Activated T-cell treated with anti-CD3 and anti-CD28 coated beads, Interleukin-2, amount 50 U/mL, for 24 hours (primary cell): ENCODE data around the gene CIDEB.

Source experiments
- DNase-seq: peaks from one replicate; pipeline ENCODE4 v3.0.0-alpha.2; 2020
- H3K27ac Mint-ChIP-seq: 2 replicates; pipeline ENCODE4 v1.8.0; 2020; ENCODE audit warnings: mild to moderate bottlenecking, mixed read lengths
- H3K27me3 Mint-ChIP-seq: 2 replicates; pipeline ENCODE4 v1.8.0; 2020; ENCODE audit warnings: mixed read lengths
- H3K36me3 Mint-ChIP-seq: 2 replicates; pipeline ENCODE4 v1.8.0; 2020; ENCODE audit warnings: low read depth, mixed read lengths
- H3K4me1 Mint-ChIP-seq: 2 replicates; pipeline ENCODE4 v1.8.0; 2020; ENCODE audit warnings: low read depth, mixed read lengths
- H3K4me3 Mint-ChIP-seq: 2 replicates; pipeline ENCODE4 v1.8.0; 2020; ENCODE audit warnings: mild to moderate bottlenecking, moderate library complexity, mixed read lengths
- H3K9me3 Mint-ChIP-seq: 2 replicates; pipeline ENCODE4 v1.8.0; 2020; ENCODE audit warnings: mixed read lengths

Gene CIDEB

DNA sequence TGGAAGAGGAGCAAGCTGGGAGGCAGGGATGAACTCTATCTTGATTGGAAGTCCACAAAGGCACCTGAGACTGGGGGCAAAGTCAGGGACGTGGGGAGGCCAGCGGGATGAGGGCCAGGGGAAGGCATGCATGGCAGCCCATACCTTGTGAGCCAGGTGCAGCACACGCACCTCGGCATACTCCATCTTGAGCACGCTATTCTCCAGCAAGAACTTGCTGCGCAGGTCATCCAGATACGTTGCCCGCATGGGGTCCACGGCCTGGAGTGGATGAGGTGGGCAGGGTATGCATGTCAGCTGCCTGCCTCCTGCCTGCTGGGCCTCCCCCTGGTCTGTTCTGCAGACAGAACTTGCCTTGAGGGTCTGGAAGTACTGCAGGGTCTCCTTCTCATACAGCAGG is 40.3 kb downstream of the CIDEB start:
- Mint-ChIP-seq H3K9me3 (no peaks in the 10 kb centered on the region), H3K4me3 (no peak overlapping the region), H3K27ac (no peak overlapping the region), H3K4me1 (peaks cover 22% of the 10 kb centered on the region), H3K36me3 (peaks cover 56% of the 10 kb centered on the region), H3K27me3 (no peaks in the 10 kb centered on the region)
- no peak for DNase-seq

DNA sequence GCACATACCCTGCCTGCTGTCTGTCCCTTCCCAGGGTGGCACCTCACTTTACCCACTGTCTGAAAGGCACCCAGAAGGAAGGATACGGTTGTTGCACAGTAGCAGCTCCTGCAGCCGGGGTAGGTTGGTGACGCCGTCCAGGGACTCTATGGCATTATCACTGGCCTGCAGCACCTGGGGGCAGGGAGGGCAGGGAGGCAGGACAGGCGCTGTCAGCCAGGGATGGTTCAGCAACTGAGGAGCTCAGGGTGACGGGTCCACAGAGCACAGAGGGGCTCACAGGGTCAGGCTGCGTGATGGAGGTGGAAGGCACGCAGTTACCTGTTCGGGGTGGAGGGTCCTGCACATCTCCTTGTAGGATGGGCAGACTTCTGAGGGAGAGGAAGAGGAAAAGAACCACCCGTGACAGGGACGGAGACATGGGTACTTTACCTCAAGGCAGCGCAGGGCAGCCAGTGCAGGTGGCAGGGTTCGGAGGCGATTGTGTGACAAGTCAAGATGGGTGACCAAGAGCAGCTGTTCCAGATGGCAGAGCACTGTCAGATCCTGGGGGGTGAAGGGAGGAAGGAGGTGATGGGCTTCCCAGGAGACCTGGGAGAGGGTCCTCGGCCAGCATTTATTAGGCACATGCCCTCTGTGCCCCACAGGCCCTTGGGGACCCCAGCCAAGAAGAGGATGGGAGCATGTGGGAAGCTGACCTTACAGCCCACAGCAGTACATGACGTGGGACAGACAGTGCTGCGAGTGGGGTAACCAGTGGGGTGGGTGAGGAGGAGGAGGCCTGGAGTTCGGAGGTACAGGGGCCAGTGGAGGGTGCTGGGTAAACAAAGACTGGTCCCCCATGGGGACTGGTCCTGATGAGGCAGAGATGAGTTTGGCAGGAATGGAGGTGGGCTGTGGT is 41.2 kb downstream of the CIDEB start:
- no peaks in the 10 kb centered on the region for H3K9me3 Mint-ChIP-seq
- no peak for DNase-seq
- H3K27ac Mint-ChIP-seq: peak overlapping the region; percentile 61
- no peak overlapping the region for H3K4me3 Mint-ChIP-seq
- peaks cover 12% of the 10 kb centered on the region for H3K4me1 Mint-ChIP-seq
- H3K36me3 Mint-ChIP-seq: peaks cover 56% of the 10 kb centered on the region
- H3K27me3 Mint-ChIP-seq: no peaks in the 10 kb centered on the region

DNA sequence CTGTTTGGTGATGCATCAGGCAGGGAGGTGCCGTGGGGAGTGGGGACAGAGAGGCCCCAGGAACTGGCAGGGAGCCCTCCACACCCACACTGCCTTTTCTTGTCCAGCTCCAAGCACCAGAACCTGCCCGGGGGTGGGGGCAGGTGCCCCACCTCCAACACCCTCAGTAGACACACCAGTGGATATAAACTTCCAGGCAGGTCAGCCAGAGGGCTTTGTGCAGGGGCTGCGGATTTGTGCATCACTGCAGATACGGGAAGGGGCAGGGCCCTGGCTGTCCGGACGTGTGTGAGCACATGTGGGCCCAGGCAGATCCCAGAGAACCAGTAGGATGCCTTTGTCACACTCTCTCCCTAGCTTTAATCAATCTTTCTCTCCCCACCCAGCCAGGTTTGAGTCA is 43.5 kb downstream of the CIDEB start:
- H3K36me3 Mint-ChIP-seq: peaks cover 47% of the 10 kb centered on the region
- H3K4me3 Mint-ChIP-seq: no peak overlapping the region
- peak overlapping the region; percentile 11 for H3K27ac Mint-ChIP-seq
- H3K9me3 Mint-ChIP-seq: no peaks in the 10 kb centered on the region
- no peak for DNase-seq
- H3K4me1 Mint-ChIP-seq: no peaks in the 10 kb centered on the region
- H3K27me3 Mint-ChIP-seq: no peaks in the 10 kb centered on the region

DNA sequence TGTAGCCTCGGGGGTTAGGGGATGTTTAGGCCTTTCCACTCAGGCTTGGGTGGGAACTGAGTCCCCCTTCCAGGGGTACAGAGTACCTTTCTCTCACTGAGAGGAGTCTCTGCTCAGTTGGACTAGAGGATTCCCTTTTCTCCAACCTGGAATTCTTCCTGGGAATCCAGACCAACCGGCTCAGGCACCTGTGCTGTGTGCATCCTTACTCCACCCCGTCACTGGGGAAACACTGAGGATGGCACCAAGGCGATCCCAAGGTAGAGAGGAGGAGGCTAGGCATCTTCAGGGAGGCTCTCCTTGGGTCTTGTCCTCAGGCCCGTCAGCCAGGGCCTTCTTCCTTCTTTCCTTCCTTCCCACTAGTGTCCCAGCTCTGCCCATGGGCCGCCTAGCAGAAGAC is 43.9 kb downstream of the CIDEB start:
- no peaks in the 10 kb centered on the region for H3K9me3 Mint-ChIP-seq
- H3K27me3 Mint-ChIP-seq: no peaks in the 10 kb centered on the region
- no peaks in the 10 kb centered on the region for H3K4me1 Mint-ChIP-seq
- no peak for DNase-seq
- H3K4me3 Mint-ChIP-seq: no peak overlapping the region
- no peak overlapping the region for H3K27ac Mint-ChIP-seq
- H3K36me3 Mint-ChIP-seq: peaks cover 44% of the 10 kb centered on the region

DNA sequence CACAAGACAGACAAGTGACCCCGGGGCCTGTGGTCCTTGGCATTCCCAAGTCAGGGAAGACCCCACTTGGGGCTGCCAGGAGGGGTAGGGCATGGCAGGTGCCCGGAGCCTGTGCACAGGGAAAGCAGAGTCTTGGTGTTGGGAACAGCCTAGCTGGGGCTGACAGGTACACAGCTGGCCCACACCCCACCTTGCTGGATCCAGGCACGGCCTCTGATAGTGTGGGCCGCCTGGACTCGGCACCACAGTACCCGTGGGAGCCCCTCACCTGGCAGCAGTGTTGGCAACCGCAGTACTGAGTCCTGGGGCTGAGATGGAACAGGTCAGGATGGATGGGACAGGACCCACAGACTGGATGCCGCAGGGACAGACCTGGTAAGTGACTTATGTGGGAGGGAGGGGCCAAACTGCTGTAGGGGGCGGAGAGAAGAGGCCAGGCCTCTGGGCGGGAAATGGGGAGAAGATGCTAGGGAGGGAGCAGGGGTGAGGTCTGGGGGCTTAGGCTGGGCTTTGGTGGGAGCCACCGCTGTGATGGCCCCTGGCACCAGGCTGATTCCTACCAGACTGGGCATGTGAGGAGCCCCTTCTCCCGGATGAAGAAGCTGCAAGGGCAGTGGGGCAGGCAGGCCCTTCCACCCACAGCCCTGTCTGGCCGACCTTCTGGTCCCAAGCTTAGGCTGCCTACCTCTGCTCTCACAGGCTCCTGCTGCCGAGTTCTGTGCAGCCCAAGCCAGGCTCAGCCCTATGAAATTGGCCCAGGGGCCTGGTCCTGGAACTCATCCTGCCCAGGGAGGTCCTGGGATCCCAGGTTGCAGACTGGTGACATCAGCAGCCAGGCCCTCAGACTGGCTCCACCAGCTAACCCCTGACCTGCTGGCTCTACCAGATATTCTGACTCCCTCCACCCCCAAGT is 44.7 kb downstream of the CIDEB start, which contains the start of gene TGM1:
TGM1 (minus strand) TSS at position 357 of the 913 bp plus-strand sequence. CDS start 825 bp downstream, outside the sequence.
- no peaks in the 10 kb centered on the region for H3K27me3 Mint-ChIP-seq

DNA sequence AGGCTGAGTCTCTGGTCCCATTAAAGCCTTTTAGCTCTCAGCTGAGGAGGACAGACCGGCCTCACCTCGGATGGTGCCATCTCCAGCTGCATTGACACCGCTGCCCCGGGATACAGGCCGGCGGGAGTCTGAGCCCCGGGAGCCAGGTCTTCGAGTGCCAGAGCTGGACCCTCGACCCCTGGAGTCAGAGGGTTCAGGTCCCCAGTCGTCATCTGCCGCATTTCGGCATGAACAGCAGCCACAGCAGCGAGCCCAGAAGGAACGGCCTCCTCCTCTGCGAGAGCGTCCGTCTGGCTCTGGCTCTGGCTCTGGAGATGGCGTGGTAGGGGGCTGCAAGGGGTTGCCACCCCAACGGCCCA is 45.8 kb downstream of the CIDEB start:
- H3K9me3 Mint-ChIP-seq: no peaks in the 10 kb centered on the region
- no peak overlapping the region for H3K27ac Mint-ChIP-seq
- no peak overlapping the region for H3K4me3 Mint-ChIP-seq
- no peak for DNase-seq
- H3K36me3 Mint-ChIP-seq: peaks cover 34% of the 10 kb centered on the region
- no peaks in the 10 kb centered on the region for H3K27me3 Mint-ChIP-seq
- H3K4me1 Mint-ChIP-seq: no peaks in the 10 kb centered on the region

More for the DNA sequence above, 44.7 kb downstream of the CIDEB start, which contains the start of gene TGM1:
- H3K36me3 Mint-ChIP-seq: peaks cover 40% of the 10 kb centered on the region
- no peak within 1 kb of the TSS for H3K4me3 Mint-ChIP-seq
- H3K27ac Mint-ChIP-seq: no peak within 1 kb of the TSS
- no peak for DNase-seq
- no peaks in the 10 kb centered on the region for H3K9me3 Mint-ChIP-seq
- no peaks in the 10 kb centered on the region for H3K4me1 Mint-ChIP-seq

DNA sequence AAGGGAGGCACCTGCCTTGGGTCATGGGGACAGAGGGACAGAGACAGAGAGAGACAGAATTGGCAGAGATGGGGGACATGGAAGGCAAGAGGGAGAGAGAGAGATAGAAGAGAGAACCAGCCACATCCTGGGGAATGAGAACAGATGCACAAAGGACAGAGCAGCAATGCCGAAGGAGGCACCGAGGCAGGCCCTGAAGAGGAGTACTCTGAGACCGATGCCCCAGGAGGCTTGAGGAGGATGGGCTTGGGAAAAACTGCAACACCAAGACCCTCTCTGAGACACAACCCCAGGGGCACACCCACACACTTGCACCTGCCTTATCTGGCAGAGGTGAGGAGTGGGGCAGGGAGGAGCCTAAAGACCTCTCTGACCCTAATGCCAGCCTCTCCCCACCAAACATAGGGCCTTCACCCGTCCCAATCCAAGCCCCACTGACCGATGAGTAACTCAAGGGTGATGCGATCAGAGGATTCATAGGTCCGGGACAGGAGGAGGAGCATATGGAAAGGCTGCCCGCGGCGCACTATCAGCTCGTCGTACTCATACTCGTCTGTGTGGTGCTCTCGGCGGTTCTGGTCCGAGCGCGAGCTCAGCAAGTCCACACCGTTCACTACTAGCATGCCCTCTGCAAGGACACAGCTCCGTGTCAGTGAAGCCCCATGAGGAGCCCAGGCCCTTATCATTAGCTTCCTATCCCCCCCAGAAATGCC is 46.4 kb downstream of the CIDEB start:
- no peak overlapping the region for H3K4me3 Mint-ChIP-seq
- no peaks in the 10 kb centered on the region for H3K4me1 Mint-ChIP-seq
- no peak for DNase-seq
- no peaks in the 10 kb centered on the region for H3K27me3 Mint-ChIP-seq
- no peaks in the 10 kb centered on the region for H3K9me3 Mint-ChIP-seq
- peaks cover 34% of the 10 kb centered on the region for H3K36me3 Mint-ChIP-seq
- no peak overlapping the region for H3K27ac Mint-ChIP-seq

DNA sequence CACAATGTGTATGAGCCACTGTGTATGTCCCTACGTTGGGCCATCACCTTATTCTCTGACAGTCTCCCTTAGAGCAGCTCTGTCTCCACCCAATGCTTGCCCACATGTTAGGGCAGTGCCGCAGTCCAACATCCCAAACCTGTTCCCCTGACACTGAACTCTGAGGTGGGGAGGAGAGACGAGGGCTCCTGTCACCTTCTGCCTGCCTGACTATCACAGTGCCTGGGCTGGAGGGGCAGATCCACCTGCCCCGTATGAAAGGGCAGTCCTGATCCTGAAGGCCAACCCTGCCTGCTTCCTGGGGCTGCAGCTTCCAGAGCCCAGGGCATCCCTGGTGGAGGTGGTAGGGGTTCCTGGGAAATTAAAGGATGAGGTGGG is 47.0 kb downstream of the CIDEB start:
- H3K4me1 Mint-ChIP-seq: no peaks in the 10 kb centered on the region
- H3K4me3 Mint-ChIP-seq: no peak overlapping the region
- no peaks in the 10 kb centered on the region for H3K27me3 Mint-ChIP-seq
- H3K9me3 Mint-ChIP-seq: no peaks in the 10 kb centered on the region
- H3K36me3 Mint-ChIP-seq: peaks cover 28% of the 10 kb centered on the region
- no peak overlapping the region for H3K27ac Mint-ChIP-seq
- no peak for DNase-seq

DNA sequence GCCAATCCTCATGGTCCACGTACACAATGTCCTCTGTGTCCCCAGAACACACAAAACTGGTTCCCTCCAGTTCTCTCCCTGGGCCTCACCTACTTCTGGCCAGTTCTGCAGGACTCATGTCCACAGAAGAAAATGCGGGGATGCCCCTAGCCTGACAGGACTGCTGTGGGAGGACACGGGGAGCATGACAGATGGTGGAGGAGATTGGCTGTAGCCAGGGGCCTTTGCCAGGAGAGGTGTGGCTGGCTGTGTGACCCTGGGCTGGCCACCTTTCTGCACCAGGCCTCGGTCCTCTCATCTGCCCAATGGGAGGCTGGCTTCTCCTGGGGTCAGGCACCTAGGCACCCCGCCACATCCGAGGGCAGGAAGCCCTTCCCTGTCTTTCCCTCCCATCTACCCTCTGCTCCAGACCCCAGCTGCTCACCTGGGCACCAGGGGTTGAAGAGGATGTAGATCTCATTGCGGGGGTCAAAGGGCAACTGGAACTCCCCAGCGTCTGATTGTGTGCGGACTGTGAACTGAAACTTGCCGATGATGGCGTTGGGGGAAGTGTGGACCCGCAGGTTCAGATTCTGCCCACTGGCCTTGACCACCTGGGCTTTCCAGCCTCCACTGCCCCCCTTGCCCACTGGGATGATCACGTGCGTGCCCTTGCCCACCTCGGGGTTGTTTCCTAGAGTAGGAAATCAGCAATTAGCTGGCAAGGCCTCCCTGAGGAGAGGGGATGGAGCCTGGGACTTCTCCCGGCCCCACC is 47.6 kb downstream of the CIDEB start:
- peaks cover 29% of the 10 kb centered on the region for H3K36me3 Mint-ChIP-seq
- no peaks in the 10 kb centered on the region for H3K4me1 Mint-ChIP-seq
- no peaks in the 10 kb centered on the region for H3K27me3 Mint-ChIP-seq
- no peak overlapping the region for H3K27ac Mint-ChIP-seq
- no peaks in the 10 kb centered on the region for H3K9me3 Mint-ChIP-seq
- DNase-seq: no peak
- H3K4me3 Mint-ChIP-seq: no peak overlapping the region

DNA sequence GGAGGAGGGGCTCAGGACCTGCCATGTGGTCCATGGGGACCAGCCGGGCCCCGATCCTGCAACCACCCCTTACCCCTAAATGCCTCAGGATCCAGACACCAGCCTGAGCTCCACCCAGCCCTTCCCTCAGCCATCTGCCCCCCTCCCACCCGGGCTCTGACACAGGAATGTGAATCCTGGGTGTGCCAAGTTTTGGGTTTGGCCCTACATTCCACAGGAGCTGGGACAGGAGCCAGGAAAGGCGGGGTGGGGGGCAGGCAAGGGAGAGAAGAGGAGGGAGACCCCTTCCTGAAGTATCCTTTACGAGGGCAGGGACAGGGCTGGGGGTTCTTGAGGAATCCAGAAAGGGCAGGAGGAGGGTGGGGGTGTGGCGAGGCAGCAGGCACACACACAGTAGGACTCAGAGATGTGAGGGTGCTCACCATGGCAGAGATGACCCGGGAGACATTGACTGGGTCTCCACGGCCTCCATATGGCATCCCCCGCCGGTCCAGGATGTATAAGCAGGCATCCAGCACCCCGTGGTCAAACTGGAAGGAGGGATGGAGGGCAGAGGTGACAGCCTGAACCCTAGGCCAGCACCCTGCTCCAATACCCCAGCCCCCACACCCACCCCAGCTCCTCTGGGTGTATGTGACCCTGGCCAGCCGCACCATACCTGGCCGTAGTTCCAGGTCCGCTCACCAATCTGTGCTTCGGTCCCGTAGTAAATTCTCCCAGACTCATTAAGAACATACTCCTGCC is 48.3 kb downstream of the CIDEB start:
- Mint-ChIP-seq H3K4me1 (no peaks in the 10 kb centered on the region), H3K9me3 (no peaks in the 10 kb centered on the region), H3K36me3 (peaks cover 33% of the 10 kb centered on the region), H3K4me3 (no peak overlapping the region), H3K27ac (no peak overlapping the region), H3K27me3 (no peaks in the 10 kb centered on the region)
- DNase-seq: no peak

DNA sequence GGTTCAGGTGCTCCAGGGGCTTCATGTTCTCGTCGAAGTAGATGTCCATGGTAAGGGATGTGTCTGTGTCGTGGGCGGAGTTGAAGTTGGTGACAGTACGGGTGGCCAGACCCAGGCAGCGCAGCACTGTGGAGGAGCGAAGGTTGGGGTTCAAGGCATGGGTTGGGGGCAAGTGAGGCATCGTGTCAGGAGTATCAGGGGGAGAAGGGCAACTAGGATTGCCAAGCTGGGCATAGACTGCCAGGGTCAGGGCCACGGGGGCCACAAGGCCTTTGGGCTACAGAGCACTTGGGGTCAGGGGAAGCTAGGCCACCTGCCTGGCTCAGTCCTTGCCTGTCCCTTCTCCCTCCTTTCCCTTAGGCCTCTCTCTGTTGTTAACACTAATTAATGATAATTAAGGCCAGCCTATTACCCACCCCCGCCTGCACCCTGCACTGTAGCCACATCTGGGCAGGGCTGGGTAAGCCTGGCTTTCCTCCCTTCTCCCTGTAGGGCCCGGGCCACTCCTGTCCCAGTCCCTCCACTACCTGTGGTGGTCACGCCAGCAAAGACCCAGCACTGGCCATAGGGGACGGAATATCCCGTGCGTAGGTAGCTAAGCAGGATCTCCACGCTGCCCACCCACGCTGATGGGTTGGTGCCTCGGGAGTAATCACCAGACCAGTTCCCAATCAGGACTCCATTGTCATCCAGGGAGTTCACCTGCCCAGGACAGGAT is 49.1 kb downstream of the CIDEB start:
- H3K9me3 Mint-ChIP-seq: no peaks in the 10 kb centered on the region
- no peaks in the 10 kb centered on the region for H3K4me1 Mint-ChIP-seq
- no peak for DNase-seq
- H3K27ac Mint-ChIP-seq: no peak overlapping the region
- H3K36me3 Mint-ChIP-seq: peaks cover 36% of the 10 kb centered on the region
- no peak overlapping the region for H3K4me3 Mint-ChIP-seq
- H3K27me3 Mint-ChIP-seq: no peaks in the 10 kb centered on the region

DNA sequence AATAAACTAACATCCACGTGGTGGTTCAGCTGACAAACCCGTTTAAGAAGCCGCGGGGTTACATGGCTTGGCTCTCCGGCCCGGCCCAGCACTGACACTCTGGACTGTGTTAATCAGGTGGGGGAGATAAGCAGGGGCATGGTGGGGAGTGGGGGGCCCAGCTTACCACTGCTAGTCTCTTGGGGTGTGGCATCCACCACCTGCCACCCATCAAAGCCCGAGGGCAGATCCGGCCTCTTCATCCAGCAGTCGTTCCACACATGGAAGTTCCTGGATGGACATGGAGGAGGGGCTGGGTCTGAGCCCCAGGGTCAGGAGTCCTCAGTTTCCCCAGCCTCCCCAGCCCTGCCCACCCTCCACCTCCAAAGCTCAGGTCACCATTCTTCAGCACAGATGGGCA is 49.7 kb downstream of the CIDEB start:
- no peaks in the 10 kb centered on the region for H3K27me3 Mint-ChIP-seq
- H3K9me3 Mint-ChIP-seq: no peaks in the 10 kb centered on the region
- H3K27ac Mint-ChIP-seq: no peak overlapping the region
- peaks cover 42% of the 10 kb centered on the region for H3K36me3 Mint-ChIP-seq
- no peak overlapping the region for H3K4me3 Mint-ChIP-seq
- no peaks in the 10 kb centered on the region for H3K4me1 Mint-ChIP-seq
- no peak for DNase-seq

DNA sequence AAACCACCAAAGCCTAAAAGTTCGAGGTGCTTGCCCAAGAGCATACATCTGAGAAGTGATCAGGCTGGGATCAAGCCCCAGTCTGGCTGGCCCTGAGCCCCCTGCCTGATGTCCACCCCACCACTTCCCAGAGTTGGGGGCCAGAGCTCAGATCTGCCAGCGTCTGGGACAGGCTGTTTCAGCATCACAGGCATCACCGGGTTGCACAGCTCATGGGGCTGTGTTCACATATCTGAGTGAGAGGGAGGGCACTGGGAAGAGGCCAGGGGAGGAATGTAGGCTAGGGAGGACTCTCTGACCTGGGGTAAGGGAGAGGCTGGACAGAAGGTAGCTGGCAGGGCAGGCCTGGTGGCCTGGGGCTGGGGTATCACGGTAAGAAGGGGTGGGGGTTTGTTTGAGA is 50.8 kb downstream of the CIDEB start:
- Mint-ChIP-seq H3K27me3 (no peaks in the 10 kb centered on the region), H3K4me3 (no peak overlapping the region), H3K27ac (no peak overlapping the region), H3K9me3 (no peaks in the 10 kb centered on the region), H3K4me1 (no peaks in the 10 kb centered on the region), H3K36me3 (peaks cover 45% of the 10 kb centered on the region)
- DNase-seq: no peak
